Fibroblast of lung (primary cell): ENCODE data around the gene ZNF620. TPM values are rescaled to one million over a fixed set of nuclear protein-coding genes. Genes with fewer than 3 reads are reported as not detected.
A peak's percentile ranks its signal among the peaks of the same experiment; 100 is the strongest.

Source experiments
- DNase-seq, 2 donors: peaks; one replicate each; pipeline versions ENCODE4 v3.0.0 to v3.0.0-alpha.2; 2010; ENCODE audit warnings: low read depth in 2 of 2
- H2AFZ ChIP-seq: 2 replicates; pipeline ENCODE4 v1.5.1; 2012; ENCODE audit warnings: low read length, control low read depth, inconsistent platforms
- H3K27ac ChIP-seq: 2 replicates; pipeline ENCODE4 v1.5.1; 2011; ENCODE audit warnings: low read length, control low read depth; ENCODE audit not compliant: insufficient read depth
- H3K27me3 ChIP-seq: 2 replicates; pipeline ENCODE4 v1.5.1; 2011; ENCODE audit warnings: mild to moderate bottlenecking, low read length; ENCODE audit not compliant: control insufficient read depth, insufficient read depth
- H3K36me3 ChIP-seq: 2 replicates; pipeline ENCODE4 v1.5.1; 2011; ENCODE audit warnings: low read length; ENCODE audit not compliant: control insufficient read depth, insufficient read depth
- H3K4me1 ChIP-seq: 2 replicates; pipeline ENCODE4 v1.5.1; 2011; ENCODE audit warnings: low read length; ENCODE audit not compliant: control insufficient read depth, insufficient read depth; ENCODE audit errors: extremely low read depth
- H3K4me2 ChIP-seq: 2 replicates; pipeline ENCODE4 v1.5.1; 2011; ENCODE audit warnings: low read length, control low read depth; ENCODE audit not compliant: insufficient read depth; ENCODE audit errors: extremely low read depth
- H3K4me3 ChIP-seq, 4 experiments: fragments of 200-600 bp in 1 of 4; sonication (generic) in 1 of 4; replicated peaks in 1 of 4; 2 replicates each; pipeline ENCODE4 v1.5.1; 2011 to 2016; ENCODE audit warnings: low read length in 4 of 4, low read depth in 3 of 4, mild to moderate bottlenecking in 3 of 4, control low read depth in 2 of 4, inconsistent platforms in 1 of 4, mixed read lengths in 1 of 4; ENCODE audit not compliant: insufficient read depth in 1 of 4; ENCODE audit errors: control extremely low read depth in 1 of 4
- H3K79me2 ChIP-seq: 2 replicates; pipeline ENCODE4 v1.5.1; 2012; ENCODE audit warnings: mild to moderate bottlenecking, low read length, inconsistent platforms; ENCODE audit not compliant: control insufficient read depth, insufficient read depth
- H3K9ac ChIP-seq: 2 replicates; pipeline ENCODE4 v1.5.1; 2011; ENCODE audit warnings: mild to moderate bottlenecking, low read length, control low read depth; ENCODE audit not compliant: insufficient read depth
- H3K9me3 ChIP-seq: 2 replicates; pipeline ENCODE4 v1.5.1; 2012; ENCODE audit warnings: low read depth, low read length; ENCODE audit not compliant: control insufficient read depth, insufficient read depth
- H4K20me1 ChIP-seq: 2 replicates; pipeline ENCODE4 v1.5.1; 2011; ENCODE audit warnings: low read length; ENCODE audit not compliant: control insufficient read depth, insufficient read depth; ENCODE audit errors: extremely low read depth
- CTCF ChIP-seq, 2 donors: IDR thresholded peaks in 1 of 2; conservative IDR thresholded peaks in 1 of 2; 1 replicate in 1 of 2; 2 replicates in 1 of 2; pipeline ENCODE4 v1.5.1; 2011 to 2012; ENCODE audit warnings: low read length in 2 of 2, control low read depth in 1 of 2, inconsistent platforms in 1 of 2, low read depth in 1 of 2, mild to moderate bottlenecking in 1 of 2
- EZH2 ChIP-seq: IDR thresholded peaks from 2 replicates; pipeline ENCODE4 v1.5.1; 2012; ENCODE audit warnings: low read length, control low read depth, mild to moderate bottlenecking; ENCODE audit errors: missing control alignments
- polyA plus RNA-seq, 2 donors: library from polyadenylated mRNA; depleted of rRNA in 1 of 2; stranded (reverse) in 1 of 2; unstranded in 1 of 2; fragments of >200 nt; gene quantifications; 2 replicates each; pipeline ENCODE4 v1.2.1, GENCODE V29; 2011 to 2012; ENCODE audit warnings: missing spikeins in 1 of 2
- total RNA-seq: library from RNA; depleted of rRNA; stranded (reverse); fragments of >200 nt; gene quantifications from 2 replicates; pipeline ENCODE4 v1.2.1, GENCODE V29; 2014

The ZNF620 gene
- total and polyA plus RNA-seq, 2 donors (not counting 1 experiment from before 2014, with no cell fraction given): 0.51 to 1.5 TPM

- H3K4me3 ChIP-seq: no peak overlapping the region
- no peak overlapping the region for H3K27ac ChIP-seq
- H2AFZ ChIP-seq: no peak overlapping the region
- no peaks in the 10 kb centered on the region for H3K79me2 ChIP-seq
- no peak overlapping the region for H3K9ac ChIP-seq
- peak in 1 of 2 donors; percentile 84 for DNase-seq
- H3K9me3 ChIP-seq: no peaks in the 10 kb centered on the region
- TF ChIP-seq CTCF (conservative IDR thresholded peaks at IDR 0.05 in 1 of 2, IDR thresholded peaks at IDR 0.05 in 1 of 2; ENCODE audit: low read depth in 1 of 2, low read length in 2 of 2) (no peak), EZH2 (no peak)
- H3K27me3 ChIP-seq: no peaks in the 10 kb centered on the region
- H4K20me1 ChIP-seq: no peaks in the 10 kb centered on the region
- H3K4me2 ChIP-seq: no peak overlapping the region
- H3K4me1 ChIP-seq: no peaks in the 10 kb centered on the region
- no peaks in the 10 kb centered on the region for H3K36me3 ChIP-seq
Measured at GRCh38 chr3:40516201-40516600, 10.4 kb downstream of the ZNF620 start.

- H2AFZ ChIP-seq: no peak overlapping the region
- no peaks in the 10 kb centered on the region for H3K36me3 ChIP-seq
- no peaks in the 10 kb centered on the region for H3K9me3 ChIP-seq
- H3K4me1 ChIP-seq: no peaks in the 10 kb centered on the region
- DNase-seq: no peak
- no peak overlapping the region for H3K4me3 ChIP-seq
- no peak overlapping the region for H3K27ac ChIP-seq
- H3K79me2 ChIP-seq: no peaks in the 10 kb centered on the region
- no peak overlapping the region for H3K9ac ChIP-seq
- no peaks in the 10 kb centered on the region for H3K27me3 ChIP-seq
- H4K20me1 ChIP-seq: no peaks in the 10 kb centered on the region
- no peak overlapping the region for H3K4me2 ChIP-seq
- TF ChIP-seq EZH2: no peak
Measured at GRCh38 chr3:40518067-40518466, 12.2 kb downstream of the ZNF620 start.

GRCh38 chr3:40518848-40519247 is 13.0 kb downstream of the ZNF620 start:
- Histone ChIP-seq H3K4me3 (no peak overlapping the region), H3K79me2 (no peaks in the 10 kb centered on the region), H3K4me1 (no peaks in the 10 kb centered on the region), H3K9ac (no peak overlapping the region), H3K27me3 (no peaks in the 10 kb centered on the region), H3K27ac (no peak overlapping the region), H2AFZ (no peak overlapping the region), H4K20me1 (no peaks in the 10 kb centered on the region), H3K36me3 (no peaks in the 10 kb centered on the region), H3K4me2 (no peak overlapping the region), H3K9me3 (no peaks in the 10 kb centered on the region)
- TF ChIP-seq CTCF (conservative IDR thresholded peaks at IDR 0.05 in 1 of 2, IDR thresholded peaks at IDR 0.05 in 1 of 2; ENCODE audit: low read depth in 1 of 2, low read length in 2 of 2) (no peak), EZH2 (no peak)
- DNase-seq: no peak
